AG04450 (cell line): ENCODE measurements around the gene ZNF175. TPM values are rescaled to one million over a fixed set of nuclear protein-coding genes. Genes with fewer than 3 reads are reported as not detected.

Source experiments
- CTCF ChIA-PET: fragments of 300-600, 350-600 bp; formaldehyde crosslinking; extraction: SDS; loops from one replicate; lab custom pipeline; 2022; ENCODE audit warnings: antibody characterized with exemption, inconsistent platforms; lab: Charles Lee
- POLR2A ChIA-PET: fragments of 350-600 bp; formaldehyde crosslinking; extraction: SDS; loops from one replicate; lab custom pipeline; 2021; ENCODE audit warnings: antibody characterized with exemption, inconsistent platforms; lab: Yijun Ruan, JAX
- DNase-seq: peaks from one replicate; pipeline ENCODE4 v3.0.0-alpha.2; 2011; ENCODE audit warnings: low read depth, low spot score
- H3K27ac ChIP-seq: one replicate; pipeline ENCODE4 v1.5.1; 2012; ENCODE audit warnings: low read depth, low read length, control low read depth
- H3K27me3 ChIP-seq: one replicate; pipeline ENCODE4 v1.6.0; 2012; ENCODE audit warnings: low read length; ENCODE audit not compliant: control insufficient read depth, insufficient read depth
- H3K4me3 ChIP-seq: 2 replicates; pipeline ENCODE4 v1.5.1; 2011; ENCODE audit warnings: mild to moderate bottlenecking, low read depth, low read length, control low read depth
- H3K9me3 ChIP-seq: 2 replicates; pipeline ENCODE4 v1.5.1; 2012; ENCODE audit warnings: low read length; ENCODE audit not compliant: control insufficient read depth, insufficient read depth
- polyA plus RNA-seq: library from polyadenylated mRNA; depleted of rRNA; stranded (reverse); fragments of >200 nt; gene quantifications from 2 replicates; pipeline ENCODE4 v1.2.3, GENCODE V29; 2011
- TF ChIP-seq, protein P1 (sequence below): IDR thresholded peaks from 2 replicates; pipeline ENCODE4 v1.5.1; 2011; ENCODE audit warnings: low read depth, low read length, control low read depth, inconsistent platforms

The ZNF175 gene
- polyA plus RNA-seq, 1 experiment, result 6.4 TPM

DNA sequence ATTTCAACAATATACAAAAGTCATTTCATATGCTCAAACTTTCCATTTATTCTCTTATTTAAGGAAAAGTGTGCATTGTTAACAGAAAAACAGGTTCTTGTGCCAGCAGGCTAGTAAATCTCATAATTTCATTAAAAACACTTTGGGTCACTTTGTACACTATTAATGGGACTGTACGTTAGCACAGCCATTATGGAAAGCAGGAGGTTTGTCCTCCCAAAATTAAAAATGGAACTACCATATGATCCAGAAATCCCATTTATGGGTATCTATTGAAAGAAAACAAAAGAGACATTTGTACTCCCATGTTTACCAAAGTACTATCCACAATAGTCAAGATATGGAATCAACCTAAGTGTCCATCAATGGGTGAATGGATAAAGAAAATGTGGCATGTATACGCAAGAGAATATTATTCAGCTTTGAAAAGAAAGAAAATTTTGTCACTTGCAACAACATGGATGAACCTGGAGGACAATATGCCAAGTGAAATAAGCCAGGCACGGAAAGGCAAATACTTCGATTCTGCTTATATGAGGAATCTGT lies 31.2 kb upstream of the ZNF175 start:
- no peaks in the 10 kb centered on the region for H3K27me3 ChIP-seq
- POLR2A ChIA-PET, result no interaction called here
- CTCF ChIA-PET, result interaction anchor here (1.6 kb wide), 1 partner anchor 24 kb away, joined by 5 read pairs; no protein-coding TSS in a partner anchor
- no peak overlapping the region for H3K4me3 ChIP-seq
- DNase-seq, result no peak
- no peaks in the 10 kb centered on the region for H3K9me3 ChIP-seq
- TF ChIP-seq, protein P1, sequence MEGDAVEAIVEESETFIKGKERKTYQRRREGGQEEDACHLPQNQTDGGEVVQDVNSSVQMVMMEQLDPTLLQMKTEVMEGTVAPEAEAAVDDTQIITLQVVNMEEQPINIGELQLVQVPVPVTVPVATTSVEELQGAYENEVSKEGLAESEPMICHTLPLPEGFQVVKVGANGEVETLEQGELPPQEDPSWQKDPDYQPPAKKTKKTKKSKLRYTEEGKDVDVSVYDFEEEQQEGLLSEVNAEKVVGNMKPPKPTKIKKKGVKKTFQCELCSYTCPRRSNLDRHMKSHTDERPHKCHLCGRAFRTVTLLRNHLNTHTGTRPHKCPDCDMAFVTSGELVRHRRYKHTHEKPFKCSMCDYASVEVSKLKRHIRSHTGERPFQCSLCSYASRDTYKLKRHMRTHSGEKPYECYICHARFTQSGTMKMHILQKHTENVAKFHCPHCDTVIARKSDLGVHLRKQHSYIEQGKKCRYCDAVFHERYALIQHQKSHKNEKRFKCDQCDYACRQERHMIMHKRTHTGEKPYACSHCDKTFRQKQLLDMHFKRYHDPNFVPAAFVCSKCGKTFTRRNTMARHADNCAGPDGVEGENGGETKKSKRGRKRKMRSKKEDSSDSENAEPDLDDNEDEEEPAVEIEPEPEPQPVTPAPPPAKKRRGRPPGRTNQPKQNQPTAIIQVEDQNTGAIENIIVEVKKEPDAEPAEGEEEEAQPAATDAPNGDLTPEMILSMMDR, result no peak
- H3K27ac ChIP-seq, result no peak overlapping the region

GRCh38 chr19:51541458-51542357 lies 29.4 kb upstream of the ZNF175 start:
- Histone ChIP-seq H3K27me3 (no peaks in the 10 kb centered on the region), H3K27ac (no peak overlapping the region), H3K4me3 (no peak overlapping the region), H3K9me3 (no peaks in the 10 kb centered on the region)
- no peak for DNase-seq
- TF ChIP-seq, protein P1, result no peak
- POLR2A ChIA-PET, result no interaction called here
- CTCF ChIA-PET, result interaction anchor here (0.6 kb wide), 1 partner anchor 116 kb away, joined by 3 read pairs; no protein-coding TSS in a partner anchor

GRCh38 chr19:51542699-51543098 lies 28.4 kb upstream of the ZNF175 start:
- Histone ChIP-seq H3K9me3 (no peaks in the 10 kb centered on the region), H3K4me3 (no peak overlapping the region), H3K27me3 (no peaks in the 10 kb centered on the region), H3K27ac (no peak overlapping the region)
- POLR2A ChIA-PET, result no interaction called here
- TF ChIP-seq, protein P1, result no peak
- DNase-seq, result no peak
- CTCF ChIA-PET, result no interaction called here

DNA sequence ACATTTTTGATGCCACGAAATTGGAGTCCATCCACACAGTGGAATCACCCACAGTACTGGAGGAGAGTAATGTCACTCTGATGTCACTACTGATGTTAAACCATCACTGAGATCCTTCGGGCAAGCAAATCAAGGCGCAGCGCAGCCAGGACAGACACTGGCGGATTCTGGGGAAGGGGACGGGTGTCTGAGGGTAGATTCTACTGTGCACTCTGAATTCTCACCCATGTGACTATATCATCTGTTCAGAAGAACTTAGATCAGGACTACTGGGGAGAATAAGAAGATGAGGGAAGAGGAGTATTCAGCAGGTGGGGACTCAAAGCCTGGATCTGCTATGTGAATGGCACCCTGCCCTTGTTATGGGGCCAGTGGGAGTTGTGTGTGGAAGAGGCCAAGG lies 27.0 kb upstream of the ZNF175 start:
- POLR2A ChIA-PET, result no interaction called here
- TF ChIP-seq, protein P1, result no peak
- CTCF ChIA-PET, result no interaction called here

GRCh38 chr19:51546107-51546649 lies 24.9 kb upstream of the ZNF175 start:
- ChIA-PET CTCF (no interaction called here), POLR2A (no interaction called here)
- DNase-seq, result no peak
- Histone ChIP-seq H3K27me3 (no peaks in the 10 kb centered on the region), H3K27ac (no peak overlapping the region), H3K9me3 (no peaks in the 10 kb centered on the region), H3K4me3 (no peak overlapping the region)
- TF ChIP-seq, protein P1, result no peak

More for the DNA sequence above, 27.0 kb upstream of the ZNF175 start:
- no peak for DNase-seq
- Histone ChIP-seq H3K27ac (no peak overlapping the region), H3K27me3 (no peaks in the 10 kb centered on the region), H3K9me3 (no peaks in the 10 kb centered on the region), H3K4me3 (no peak overlapping the region)
